Epithelial cell of esophagus (primary cell): Measurements from ENCODE around the gene RAPSN.

Experiments
- DNase-seq: peaks from one replicate; pipeline ENCODE4 v3.0.0; 2010; ENCODE audit warnings: low read depth
- H3K4me3 ChIP-seq: 2 replicates; pipeline ENCODE4 v1.5.1; 2011; ENCODE audit warnings: mild to moderate bottlenecking, low read length, control low read depth
- TF ChIP-seq, protein P1 (sequence below): IDR thresholded peaks from 2 replicates; pipeline ENCODE4 v1.5.1; 2011; ENCODE audit warnings: low read depth, mild to moderate bottlenecking, low read length, control low read depth, inconsistent platforms; ENCODE audit not compliant: insufficient read depth; ENCODE audit errors: missing control alignments

Gene RAPSN

DNA sequence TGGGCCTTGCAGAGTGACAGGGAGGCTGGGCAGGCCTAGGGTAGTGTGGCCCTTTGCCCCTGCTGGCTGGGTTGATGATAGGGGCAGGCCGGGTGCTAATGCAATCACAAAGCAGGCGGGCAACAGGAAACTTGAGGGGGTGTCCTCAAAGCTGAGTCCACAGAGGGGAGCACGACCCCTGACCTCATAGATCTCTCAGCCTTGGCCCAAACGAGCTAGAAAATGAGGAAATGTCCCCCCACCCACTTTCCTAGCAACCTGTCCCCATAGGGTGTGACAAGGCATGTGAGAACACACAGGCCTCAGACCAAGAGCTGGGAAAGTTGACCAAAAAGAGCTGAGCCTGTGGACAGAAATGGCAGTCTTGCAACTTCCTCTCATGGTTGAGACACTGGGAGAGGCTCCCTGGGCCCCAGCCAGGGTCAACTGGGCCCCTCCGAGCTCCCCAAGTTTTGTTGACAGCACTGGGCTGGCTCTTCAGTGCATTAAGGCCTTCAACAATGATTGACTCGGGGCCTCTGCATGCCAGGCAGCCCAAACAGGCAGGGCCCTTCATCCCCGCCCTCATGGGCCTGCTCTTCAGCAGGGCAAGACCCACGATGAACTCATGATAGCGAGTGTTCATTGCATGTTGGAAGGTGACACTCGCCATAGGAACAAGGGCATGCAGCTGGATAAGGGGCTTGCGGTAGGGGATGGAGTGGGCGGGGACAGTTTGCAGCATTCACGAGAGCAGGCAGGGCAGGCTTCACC, 60.8 kb downstream of the RAPSN start:
- DNase-seq: no peak
- TF ChIP-seq, protein P1, sequence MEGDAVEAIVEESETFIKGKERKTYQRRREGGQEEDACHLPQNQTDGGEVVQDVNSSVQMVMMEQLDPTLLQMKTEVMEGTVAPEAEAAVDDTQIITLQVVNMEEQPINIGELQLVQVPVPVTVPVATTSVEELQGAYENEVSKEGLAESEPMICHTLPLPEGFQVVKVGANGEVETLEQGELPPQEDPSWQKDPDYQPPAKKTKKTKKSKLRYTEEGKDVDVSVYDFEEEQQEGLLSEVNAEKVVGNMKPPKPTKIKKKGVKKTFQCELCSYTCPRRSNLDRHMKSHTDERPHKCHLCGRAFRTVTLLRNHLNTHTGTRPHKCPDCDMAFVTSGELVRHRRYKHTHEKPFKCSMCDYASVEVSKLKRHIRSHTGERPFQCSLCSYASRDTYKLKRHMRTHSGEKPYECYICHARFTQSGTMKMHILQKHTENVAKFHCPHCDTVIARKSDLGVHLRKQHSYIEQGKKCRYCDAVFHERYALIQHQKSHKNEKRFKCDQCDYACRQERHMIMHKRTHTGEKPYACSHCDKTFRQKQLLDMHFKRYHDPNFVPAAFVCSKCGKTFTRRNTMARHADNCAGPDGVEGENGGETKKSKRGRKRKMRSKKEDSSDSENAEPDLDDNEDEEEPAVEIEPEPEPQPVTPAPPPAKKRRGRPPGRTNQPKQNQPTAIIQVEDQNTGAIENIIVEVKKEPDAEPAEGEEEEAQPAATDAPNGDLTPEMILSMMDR: no peak
- H3K4me3 ChIP-seq: no peak overlapping the region
